AG10803 (cell line): ENCODE measurements around the gene BMP2.

Experiments
- DNase-seq: peaks from one replicate; pipeline ENCODE4 v3.0.0; 2010; ENCODE audit warnings: low read depth
- H3K4me3 ChIP-seq: 2 replicates; pipeline ENCODE4 v1.5.1; 2011; ENCODE audit warnings: mild to moderate bottlenecking, low read length, control low read depth
- CTCF ChIP-seq: conservative IDR thresholded peaks from 2 replicates; pipeline ENCODE4 v1.5.1; 2011; ENCODE audit warnings: mild to moderate bottlenecking, low read length, control low read depth, inconsistent platforms

The BMP2 gene

GRCh38 chr20:6829510-6830116, 62.1 kb downstream of the BMP2 start:
- no peak overlapping the region for H3K4me3 ChIP-seq
- no peak for DNase-seq
- peak; percentile 23; the same call in 1 of the 2 replicates for TF ChIP-seq CTCF
